Putamen (tissue), 1 donor: ENCODE data around the gene KLHDC7B.

Source experiments
- DNase-seq: peaks from one replicate; pipeline ENCODE4 v3.0.0-alpha.2; 2016; ENCODE audit warnings: low spot score

The KLHDC7B gene

GRCh38 chr22:50587407-50587806 is 41.7 kb downstream of the KLHDC7B start:
- no peak for DNase-seq

- no peak for DNase-seq
These were observed 49.5 kb downstream of the KLHDC7B start for GRCh38 chr22:50595189-50595588.

GRCh38 chr22:50597097-50597496 is 51.4 kb downstream of the KLHDC7B start:
- no peak for DNase-seq

- no peak for DNase-seq
These were observed 54.2 kb downstream of the KLHDC7B start for GRCh38 chr22:50599816-50600455.

GRCh38 chr22:50600538-50600937 is 54.8 kb downstream of the KLHDC7B start, which contains the start of gene MAPK8IP2:
TSS of gene MAPK8IP2 (plus strand) at chr22:50600793. CDS start at chr22:50600819, 26 bp downstream.
- DNase-seq, result no peak
